A549 (cell line): Measurements from ENCODE around the gene CXCL14.

Experiments
- CEBPB ChIP-seq, 2 experiments: fragments of >200 bp in 1 of 2; sonication (Bioruptor Twin) in 1 of 2; formaldehyde crosslinking in 1 of 2; IDR thresholded peaks; 2 replicates each; pipeline ENCODE4 v1.6.1; 2012 to 2016
- ZSCAN20 ChIP-seq: fragments of 250-450 bp; sonication (Bioruptor Pico); IDR thresholded peaks from 2 replicates; pipeline ENCODE4 v1.8.0; 2022; ENCODE audit warnings: mild to moderate bottlenecking, moderate library complexity
- TF ChIP-seq, protein P1 (sequence below): fragments of >200 bp; sonication (Bioruptor Twin); formaldehyde crosslinking; IDR thresholded peaks from 3 replicates; pipeline ENCODE4 v1.5.1; 2016

DNA sequence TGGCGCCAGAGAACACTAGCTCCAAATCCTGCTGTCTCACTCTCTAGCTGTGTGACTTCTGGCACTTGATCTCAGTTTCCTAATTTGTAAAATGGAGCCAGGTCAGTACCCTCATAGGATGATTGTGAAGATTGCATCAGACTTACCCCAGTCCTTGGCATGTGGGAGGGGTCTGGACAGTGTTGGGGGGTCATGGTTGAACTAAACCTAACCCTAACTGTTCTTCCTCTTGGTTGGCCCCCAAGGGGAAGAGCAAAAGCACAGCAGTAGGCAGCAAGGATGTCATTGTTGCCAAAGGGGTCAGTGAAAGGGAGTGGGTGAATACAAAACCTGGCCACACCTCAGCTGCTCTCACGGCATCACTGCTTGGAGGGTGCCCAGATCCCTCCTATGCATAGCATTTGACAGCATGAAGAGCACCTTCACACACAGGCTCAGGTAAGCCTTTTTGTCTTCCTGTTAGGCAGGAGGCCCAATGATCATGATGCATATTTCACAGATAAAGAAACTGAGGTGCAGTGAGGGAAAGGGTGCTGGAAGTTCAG, 15.7 kb upstream of the CXCL14 start:
- TF ChIP-seq, protein P1, sequence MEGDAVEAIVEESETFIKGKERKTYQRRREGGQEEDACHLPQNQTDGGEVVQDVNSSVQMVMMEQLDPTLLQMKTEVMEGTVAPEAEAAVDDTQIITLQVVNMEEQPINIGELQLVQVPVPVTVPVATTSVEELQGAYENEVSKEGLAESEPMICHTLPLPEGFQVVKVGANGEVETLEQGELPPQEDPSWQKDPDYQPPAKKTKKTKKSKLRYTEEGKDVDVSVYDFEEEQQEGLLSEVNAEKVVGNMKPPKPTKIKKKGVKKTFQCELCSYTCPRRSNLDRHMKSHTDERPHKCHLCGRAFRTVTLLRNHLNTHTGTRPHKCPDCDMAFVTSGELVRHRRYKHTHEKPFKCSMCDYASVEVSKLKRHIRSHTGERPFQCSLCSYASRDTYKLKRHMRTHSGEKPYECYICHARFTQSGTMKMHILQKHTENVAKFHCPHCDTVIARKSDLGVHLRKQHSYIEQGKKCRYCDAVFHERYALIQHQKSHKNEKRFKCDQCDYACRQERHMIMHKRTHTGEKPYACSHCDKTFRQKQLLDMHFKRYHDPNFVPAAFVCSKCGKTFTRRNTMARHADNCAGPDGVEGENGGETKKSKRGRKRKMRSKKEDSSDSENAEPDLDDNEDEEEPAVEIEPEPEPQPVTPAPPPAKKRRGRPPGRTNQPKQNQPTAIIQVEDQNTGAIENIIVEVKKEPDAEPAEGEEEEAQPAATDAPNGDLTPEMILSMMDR: no peak
- TF ChIP-seq CEBPB (IDR thresholded peaks at IDR 0.05) (no peak), ZSCAN20 (CRISPR knock-in tag) (no peak)
